HG02588 (cell line): Measurements from ENCODE around the gene RABEP2.
"Not testable (repeated sequence)": the region's sequence is repeated elsewhere in the genome, so short reads cannot be mapped to it uniquely, and the experiment has no call there.

Source experiments
- ATAC-seq: cut with Tn5 transposase; IDR thresholded peaks from one replicate; pipeline ENCODE4 v1.9.1; 2021; ENCODE audit warnings: mild to moderate bottlenecking, moderate library complexity; ENCODE audit not compliant: unreplicated experiment

RABEP2 gene

GRCh38 chr16:28879841-28880588, 45.0 kb downstream of the RABEP2 start:
- peak; percentile 87 for ATAC-seq

DNA sequence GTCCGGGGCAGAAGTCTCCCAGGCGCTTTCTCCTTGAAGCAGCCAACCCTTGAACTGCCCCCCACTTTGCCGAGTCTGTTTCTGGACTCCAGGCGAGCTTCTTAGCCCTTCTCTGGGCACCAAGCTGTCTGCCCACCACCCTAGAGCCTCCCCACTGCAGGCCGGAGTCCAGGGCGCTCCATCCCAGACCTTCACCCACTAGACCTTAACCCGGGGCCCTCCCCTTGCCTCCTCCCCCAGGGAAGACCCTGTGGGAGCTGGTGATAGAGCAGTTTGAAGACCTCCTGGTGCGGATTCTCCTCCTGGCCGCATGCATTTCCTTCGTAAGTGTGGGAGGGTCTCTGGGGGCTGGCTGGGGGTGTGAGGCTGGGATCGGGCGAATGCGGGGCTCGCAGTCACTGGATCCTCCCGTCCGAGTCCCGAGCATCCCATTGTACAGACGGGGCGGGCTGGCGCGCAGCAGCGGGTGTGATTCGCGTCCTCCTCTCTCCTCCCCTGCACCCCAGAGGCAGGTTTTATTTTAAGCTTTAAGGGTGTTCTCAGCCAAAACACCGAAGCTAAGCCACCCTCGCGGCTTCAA, 45.7 kb downstream of the RABEP2 start:
- ATAC-seq, result peak; percentile 41

DNA sequence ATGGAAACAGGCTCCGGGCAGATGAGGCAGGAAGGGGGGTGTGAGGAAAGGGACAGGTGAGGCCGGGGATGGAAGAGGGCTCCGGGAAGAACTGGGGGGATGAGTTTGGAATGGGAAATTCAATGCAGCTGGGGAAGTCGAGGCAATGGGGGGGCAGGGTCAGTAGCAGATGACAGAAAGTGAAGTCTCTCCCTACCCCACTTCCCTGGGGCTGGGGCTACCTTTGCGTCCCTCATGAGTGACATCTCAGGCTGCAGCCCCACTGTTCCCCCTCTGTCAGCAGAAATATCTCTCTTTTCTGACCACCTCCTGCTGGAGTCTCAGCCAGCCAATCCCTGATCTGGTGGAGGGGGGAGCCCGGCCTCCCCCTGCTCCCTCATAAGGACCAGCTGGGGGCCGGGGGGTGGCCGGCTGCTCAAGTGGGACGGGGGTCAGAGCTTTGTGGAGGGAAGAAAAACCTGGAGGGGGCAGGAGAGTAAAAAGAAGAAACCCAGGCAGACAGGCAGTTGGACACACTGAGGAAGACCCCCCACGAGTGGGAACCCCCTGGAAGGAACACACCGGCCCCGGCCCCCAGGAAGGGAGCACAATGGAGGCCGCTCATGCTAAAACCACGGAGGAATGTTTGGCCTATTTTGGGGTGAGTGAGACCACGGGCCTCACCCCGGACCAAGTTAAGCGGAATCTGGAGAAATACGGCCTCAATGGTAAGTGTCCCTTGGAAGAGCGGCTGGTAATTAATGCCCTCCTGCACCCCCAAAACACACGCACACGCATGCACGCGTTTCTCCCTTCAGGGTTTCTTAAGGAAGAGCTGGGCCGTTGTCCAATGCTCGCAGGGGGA, 46.7 kb downstream of the RABEP2 start, which contains the start of gene ATP2A1:
TSS of gene ATP2A1 (plus strand) at position 406 of the 844 bp plus-strand sequence. CDS start at position 590, 184 bp downstream.
- ATAC-seq, result no peak

DNA sequence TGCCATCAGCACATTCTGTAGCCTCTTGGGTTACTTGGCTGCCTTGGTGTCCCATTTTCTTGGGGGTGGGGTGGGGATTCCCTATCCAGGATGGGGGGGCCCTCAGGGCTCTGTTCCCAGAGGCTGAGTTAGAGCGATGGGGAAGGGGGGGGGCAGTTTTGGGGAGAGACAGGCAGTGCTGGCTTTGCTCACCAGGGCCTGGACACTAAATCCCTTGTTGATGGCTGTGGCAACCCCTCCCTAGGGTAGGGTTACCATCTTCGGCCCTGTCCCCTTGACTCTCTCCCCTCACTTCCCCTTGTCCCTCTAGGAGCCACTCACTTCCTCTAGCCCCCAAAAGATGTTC, 47.4 kb downstream of the RABEP2 start:
- no peak for ATAC-seq

- ATAC-seq, result no peak
These were observed 47.9 kb downstream of the RABEP2 start for GRCh38 chr16:28876973-28877654.

DNA sequence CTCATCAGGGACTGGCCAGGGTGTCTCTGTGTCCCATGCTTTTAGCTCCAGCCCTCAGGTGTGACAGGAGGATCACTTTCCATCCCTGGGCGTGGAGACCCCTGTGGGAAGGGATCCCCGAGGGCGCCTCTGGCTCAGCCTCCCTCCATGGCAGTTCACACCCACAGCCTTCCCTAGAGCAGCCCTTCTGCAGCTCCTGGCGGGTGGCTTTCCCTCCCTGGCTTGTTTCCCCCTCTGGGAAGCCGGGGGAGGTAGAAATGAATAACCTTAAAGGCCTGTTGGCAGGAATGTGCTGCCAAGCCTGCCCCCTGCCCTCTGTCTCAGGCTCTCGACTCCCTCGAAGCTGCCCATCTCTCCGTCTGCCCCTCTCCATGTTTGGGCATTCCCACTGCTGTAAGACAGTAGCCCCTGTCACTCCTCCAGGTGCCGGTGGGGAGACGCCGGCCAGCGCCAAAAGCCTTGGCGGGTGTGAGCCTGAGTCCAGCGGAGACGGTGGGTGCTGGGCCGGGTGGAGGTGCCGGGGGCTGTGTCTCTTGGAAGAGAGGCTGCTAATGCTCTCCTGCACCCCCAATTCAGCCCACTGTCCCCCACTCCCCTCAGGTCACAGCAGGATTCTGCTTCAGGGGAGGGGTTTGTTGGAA, 48.9 kb downstream of the RABEP2 start:
- ATAC-seq, result no peak

- no peak for ATAC-seq
These were observed 49.7 kb downstream of the RABEP2 start for GRCh38 chr16:28875134-28876018.

DNA sequence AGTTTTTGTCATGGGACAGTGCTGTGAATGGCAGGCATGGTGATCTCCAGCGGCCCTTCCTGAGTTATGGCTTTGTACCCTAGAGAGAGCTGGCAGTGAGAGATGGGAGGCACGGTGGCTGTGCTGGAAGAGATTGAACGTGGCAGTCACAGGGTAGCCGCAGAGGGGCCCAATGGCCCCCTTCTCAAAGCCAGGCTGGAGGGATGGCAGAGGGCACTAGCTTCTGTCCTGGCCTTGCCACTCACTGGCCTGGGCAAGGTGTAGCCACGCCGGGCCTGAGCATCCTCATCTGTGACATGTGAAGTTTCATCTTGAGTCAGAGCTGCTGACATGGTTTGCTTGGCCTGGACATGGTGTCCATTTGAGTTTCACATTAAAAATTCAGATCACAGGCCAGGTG, 50.6 kb downstream of the RABEP2 start:
- no peak for ATAC-seq

DNA sequence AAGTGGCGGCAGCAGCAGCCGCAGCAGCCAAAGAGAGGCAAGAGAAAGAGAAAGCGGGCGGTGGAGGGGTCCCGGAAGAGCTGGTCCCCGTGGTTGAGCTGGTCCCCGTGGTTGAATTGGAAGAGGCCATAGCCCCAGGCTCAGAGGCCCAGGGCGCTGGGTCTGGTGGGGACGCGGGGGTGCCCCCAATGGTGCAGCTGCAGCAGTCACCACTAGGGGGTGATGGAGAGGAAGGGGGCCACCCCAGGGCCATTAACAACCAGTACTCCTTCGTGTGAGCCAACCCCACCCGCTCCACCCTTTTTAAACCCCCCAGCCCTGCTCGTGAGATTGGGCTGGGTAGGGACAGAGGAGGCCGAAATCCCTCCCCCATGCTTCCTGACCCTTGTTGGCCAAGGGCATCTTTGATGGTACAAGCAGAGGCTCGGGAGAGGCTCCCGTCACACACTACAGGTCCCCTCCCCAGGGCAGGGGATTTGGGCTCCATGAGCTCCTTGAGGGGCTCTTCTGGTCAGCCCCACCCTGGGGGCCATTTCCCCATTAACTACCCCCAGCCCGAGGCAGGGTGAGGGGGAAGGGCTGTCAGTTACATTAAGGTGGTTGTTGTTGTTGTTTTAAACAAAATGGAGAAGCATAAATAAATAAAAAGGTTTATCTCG, 51.4 kb downstream of the RABEP2 start:
- ATAC-seq, result no peak

GRCh38 chr16:28872952-28873351, 52.1 kb downstream of the RABEP2 start:
- no peak for ATAC-seq

- no peak for ATAC-seq
These were observed 55.8 kb downstream of the RABEP2 start for GRCh38 chr16:28869201-28869600.

- ATAC-seq, result not testable (repeated sequence)
These were observed 57.4 kb downstream of the RABEP2 start for GRCh38 chr16:28867646-28868045.

GRCh38 chr16:28867241-28867640, 57.8 kb downstream of the RABEP2 start:
- ATAC-seq, result no peak

- ATAC-seq, result no peak
These were observed 58.6 kb downstream of the RABEP2 start for GRCh38 chr16:28866454-28866804.

DNA sequence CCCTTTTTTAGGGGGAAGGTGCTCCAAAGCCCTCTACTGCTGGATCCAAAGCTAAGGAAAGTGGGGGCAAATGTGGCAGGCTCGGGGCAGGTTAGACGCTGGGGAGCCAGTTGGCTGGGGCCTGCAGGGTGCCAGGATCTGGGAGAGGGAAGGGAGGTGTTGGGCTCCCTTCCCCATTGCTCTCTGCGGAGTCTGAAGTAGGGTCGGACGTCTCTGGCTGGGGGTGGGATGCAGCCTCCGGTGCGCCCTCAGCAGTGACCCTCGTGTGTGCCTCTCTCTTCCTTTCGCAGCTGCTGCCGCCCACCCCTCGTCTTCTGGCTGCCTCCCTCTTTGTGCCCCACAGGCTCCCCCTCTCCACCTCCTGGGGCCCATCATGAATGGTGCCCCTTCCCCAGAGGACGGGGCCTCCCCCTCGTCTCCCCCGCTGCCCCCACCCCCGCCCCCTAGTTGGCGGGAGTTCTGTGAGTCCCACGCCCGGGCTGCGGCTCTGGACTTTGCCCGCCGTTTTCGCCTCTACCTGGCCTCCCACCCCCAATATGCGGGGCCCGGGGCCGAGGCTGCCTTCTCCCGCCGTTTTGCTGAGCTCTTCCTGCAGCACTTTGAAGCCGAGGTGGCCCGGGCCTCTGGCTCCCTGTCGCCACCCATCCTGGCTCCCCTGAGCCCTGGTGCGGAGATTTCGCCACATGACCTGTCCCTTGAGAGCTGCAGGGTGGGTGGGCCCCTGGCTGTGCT, 59.1 kb downstream of the RABEP2 start:
- ATAC-seq, result no peak

GRCh38 chr16:28865001-28865688, 59.9 kb downstream of the RABEP2 start:
- ATAC-seq, result no peak

- ATAC-seq, result no peak
These were observed 60.9 kb downstream of the RABEP2 start for GRCh38 chr16:28863929-28864793.
